Measurements from ENCODE around the gene ANKRD2.

ANKRD2 gene

DNA sequence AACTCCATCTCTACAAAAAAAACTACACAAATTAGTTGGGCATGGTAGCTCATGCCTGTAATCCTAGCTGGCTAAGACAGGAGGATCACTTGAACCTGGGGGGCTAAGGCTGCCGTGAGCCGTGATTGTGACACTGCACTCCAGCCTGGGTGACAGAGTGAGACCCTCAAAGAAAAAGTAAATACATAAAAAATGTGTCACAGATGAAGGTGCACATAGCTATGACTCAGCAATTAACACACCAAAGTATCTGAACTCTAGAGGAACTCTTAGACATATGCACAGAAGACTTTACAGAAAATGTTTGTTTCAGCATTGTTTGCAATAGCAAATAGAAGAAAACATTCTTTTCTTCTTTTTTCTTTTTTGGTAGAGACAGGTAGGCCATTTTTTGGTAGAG lies 25.2 kb downstream of the ANKRD2 start:
- no peak for DNase-seq

DNA sequence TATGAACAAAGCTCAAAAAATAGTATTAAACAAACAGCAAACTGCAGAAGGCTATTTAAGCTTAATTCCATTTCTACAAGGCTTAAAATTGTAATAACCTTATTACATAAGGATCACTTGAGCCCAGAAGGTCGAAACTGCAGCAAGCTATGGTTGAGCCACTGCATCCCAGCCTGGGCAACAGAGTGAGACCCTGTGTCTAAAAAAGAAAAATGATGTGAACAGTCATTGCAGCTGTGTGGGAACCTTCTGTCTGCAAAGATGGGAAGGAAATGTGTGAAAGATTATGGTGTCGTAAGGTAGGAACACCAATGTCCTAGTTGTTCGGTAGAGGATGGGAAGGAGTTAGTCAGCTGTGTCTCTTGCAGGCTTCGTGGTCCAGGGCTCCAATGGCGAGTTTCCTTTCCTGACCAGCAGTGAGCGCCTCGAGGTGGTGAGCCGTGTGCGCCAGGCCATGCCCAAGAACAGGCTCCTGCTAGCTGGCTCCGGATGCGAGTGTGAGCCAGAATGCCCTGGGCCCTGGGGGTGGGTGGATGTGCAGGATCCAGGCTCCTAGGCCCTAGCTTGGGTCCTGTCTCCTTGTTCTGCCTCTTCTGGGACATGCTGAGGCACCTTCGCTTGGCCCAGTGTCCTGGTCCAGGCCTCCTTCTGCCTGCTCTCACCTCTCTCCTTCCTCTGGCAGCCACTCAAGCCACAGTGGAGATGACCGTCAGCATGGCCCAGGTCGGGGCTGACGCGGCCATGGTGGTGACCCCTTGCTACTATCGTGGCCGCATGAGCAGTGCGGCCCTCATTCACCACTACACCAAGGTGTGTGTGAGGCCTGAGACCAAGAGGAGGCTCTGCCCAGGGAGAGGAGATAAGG lies 26.1 kb downstream of the ANKRD2 start:
- DNase-seq: no peak

DNA sequence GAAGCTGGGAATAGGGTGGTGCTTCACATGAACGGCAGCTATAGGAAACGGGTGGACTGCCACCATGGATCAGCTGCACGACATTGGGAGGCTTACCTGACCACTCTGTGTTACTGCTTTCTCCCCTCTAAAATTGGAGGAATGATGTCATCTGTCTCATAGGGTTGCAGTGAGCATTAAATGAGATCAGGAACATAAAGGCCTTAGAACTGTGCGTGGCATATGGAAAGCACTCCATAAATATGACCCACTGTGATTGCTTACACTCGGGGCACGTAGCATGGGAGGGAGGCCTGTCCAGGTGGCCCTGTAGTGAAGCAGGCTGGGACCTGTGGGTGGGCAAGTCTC lies 26.7 kb downstream of the ANKRD2 start:
- DNase-seq: no peak

DNA sequence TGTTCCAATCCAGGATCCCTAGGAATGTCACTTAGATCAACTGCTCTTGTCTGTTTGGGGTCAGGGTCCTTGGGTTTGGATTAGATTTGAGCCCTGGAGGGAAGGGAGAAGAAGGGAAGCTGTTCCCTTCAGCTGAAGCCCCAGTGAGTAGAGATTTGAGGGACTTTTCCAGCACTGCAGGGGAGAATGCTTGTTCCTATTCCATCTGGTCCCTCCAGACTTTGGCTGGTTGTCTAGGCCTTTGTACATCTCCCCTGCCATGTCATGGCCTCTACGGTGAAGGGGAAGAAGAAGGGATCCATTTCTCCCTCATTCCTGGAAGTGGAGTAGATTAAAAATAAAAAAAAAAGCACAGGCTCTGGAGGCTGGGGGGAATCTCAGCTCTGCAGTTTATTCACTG lies 28.0 kb downstream of the ANKRD2 start:
- DNase-seq: no peak

DNA sequence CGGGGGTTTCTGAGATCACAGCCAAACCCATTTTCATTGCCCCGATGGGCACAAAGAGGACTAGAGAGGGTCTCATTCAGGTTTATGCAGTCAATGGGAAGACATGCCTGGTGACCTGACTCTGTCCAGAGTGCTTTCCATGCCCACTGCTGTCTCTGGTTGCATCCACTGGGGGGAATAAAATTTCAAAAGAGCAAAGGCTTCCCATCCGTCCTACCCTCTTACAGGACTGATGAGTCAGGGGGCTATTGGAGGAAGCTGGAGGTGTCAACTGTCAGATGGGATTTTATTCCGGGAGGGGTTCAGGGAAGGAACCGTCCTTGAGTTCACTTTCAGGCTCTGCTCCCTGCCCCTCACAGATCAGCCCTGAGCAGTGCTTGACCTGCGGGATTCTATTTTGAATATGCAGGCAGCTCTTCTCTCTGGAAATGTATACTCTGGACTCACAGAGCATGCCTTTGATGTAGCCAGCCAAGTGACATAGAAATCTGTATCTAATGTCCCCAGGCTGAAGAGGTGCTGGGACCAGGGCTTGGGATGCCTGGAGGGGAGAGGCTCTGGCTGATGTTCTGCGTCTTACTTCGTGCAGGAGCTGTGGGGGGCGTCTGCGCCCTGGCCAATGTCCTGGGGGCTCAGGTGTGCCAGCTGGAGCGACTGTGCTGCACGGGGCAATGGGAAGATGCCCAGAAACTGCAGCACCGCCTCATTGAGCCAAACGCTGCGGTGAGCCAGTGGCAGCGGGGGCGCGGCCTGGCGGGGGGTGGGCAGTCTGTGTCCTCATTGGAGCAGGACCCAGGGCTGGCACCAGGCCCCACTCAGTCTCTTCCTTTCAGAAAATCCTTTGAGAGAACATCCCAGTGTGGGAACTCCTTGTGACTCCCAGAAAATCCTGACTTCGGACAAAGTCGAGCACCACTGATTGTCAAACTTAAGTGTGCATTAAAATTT lies 29.0 kb downstream of the ANKRD2 start:
- DNase-seq: no peak

DNA sequence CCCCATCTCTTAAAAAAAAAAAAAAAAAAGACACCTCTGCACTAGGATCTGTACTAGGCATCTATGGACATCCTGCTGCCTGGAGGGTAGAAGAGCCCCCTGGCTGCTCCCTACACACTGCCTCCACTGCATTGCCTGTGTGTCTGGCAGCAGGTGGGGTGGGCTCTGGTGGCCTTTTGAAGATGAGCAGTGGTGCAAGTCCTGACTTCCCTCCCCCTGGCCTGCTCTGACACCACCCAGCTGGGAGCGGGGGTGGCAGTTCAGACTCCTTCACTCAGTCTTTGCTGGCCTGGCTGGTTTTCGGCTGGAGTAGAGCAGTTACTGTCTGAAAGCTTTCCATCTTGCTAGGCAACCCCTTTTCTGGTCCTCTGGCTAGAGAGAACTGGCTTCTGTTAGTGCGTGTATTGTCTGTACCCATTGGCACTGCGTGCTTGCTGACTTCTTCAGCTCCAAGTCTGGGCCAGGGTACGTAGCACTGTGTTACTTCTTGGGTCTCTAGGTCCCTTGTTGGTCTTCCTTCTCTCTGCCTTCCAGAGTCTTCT lies 34.6 kb downstream of the ANKRD2 start:
- no peak for DNase-seq

DNA sequence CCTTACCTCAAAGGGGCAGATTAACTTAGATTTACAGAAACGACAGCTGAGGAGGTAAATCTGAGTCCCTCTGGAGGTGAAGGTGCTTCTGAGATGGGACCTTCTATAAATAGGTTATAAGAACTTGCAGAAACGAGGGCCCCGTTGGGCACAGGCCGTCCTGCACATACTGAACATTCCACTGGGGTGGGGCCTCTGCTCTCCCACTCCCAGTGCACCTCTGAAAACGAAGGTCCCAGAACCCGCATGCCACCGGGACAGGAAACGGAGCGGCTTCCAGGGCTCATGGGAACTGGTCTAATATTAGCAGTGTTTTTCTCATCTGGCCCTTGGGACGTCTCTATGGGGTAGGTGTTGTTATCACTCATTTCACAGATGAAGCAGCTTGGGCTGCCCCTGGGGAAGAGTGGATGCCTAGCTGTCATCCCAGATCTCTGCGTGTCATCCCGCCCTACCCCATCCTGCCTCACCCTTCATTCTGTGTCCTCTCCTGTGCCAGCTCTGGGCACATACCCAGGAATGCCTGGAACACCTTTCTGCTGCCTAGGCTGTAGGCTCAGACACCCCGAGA lies 36.5 kb downstream of the ANKRD2 start:
- no peak for DNase-seq

DNA sequence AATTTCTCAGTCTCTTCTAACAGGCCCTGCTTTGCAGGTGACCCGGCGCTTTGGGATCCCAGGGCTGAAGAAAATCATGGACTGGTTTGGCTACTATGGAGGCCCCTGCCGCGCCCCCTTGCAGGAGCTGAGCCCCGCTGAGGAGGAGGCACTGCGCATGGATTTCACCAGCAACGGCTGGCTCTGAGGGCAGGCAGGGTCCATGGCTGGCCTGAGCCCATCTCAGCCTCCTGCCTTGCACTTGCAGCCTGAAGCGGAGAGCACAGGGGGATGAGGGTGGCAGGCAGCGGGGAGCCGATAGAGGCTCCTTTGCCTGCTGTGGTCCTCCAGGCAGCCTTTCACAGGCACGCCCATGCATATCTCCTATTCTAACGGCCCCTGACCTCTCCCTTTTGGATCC lies 38.9 kb downstream of the ANKRD2 start:
- DNase-seq: no peak

DNA sequence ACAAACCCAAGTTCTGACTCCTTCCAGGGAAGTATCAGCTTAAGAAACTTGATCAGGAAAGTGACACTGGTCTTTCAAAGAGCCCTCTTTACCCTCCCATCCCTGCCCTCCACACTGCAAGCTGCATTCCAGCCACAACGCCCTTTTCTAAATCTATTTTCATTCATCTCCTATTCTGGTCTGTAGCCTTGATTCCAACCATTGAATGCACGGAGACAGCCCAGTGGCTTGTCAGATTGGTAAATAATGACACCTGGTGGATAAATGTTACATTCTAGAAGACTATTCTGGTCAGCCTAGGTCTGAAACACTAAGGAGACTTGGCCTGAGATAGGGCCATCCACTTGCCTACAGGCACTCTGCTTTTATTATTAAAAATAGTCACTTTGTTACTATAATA lies 39.8 kb downstream of the ANKRD2 start:
- peak; percentile 13 to 30 for DNase-seq

DNA sequence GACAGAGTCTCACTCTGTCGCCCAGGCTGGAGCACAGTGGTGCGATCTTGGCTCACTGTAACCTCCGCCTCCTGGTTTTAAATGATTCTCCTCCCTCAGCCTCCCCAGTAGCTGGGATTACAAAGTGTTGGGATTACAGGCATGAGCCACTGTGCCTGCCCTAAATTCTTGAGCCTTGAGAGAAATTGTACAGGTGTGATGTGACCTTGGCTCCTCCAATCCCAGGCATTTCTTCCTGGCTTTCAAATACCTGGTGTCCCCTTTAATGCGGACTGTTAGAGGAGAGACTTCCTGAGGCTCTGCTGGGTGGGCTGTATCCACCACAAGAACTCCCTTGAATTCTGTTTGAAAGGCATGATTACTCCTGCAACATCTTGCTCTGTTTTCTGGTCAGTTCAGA lies 45.7 kb downstream of the ANKRD2 start:
- DNase-seq: no peak

DNA sequence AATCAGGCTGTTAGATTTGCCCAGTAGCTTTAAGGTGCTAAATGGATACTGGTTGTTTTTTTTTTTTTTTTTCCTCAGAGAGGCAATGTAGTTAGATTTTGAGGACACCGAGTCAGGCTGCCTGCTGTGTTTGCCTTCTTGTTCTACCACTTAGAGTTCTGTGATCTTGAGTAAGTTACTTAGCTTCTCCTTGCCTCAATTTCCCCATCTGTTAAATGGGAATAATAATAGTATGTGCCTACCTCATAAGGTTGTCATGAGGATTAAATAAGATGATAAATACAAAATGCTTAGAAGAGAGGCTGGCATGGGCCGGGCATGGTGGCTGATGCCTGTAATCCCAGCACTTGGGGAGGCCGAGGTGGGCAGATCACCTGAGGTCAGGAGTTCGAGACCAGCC lies 46.2 kb downstream of the ANKRD2 start:
- no peak for DNase-seq

DNA sequence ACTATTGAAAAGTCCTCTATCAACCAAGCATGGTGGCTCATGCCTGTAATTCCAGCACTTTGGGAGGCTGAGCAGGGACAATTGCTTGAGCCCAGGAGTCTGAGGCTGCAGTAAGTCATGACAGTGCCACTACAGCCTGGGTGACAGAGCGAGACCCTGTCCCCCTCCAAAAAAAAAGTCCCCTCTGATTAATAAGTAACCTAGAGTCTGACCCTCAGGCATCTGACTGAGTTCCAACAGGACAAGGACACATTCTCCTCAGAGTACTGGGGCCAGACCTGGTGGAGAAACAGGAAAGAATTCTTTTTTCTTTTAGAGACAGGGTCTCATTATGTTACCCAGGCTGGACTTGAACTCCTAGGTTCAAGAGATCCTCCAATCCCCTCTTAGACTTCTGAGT lies 50.7 kb downstream of the ANKRD2 start:
- DNase-seq: no peak

DNA sequence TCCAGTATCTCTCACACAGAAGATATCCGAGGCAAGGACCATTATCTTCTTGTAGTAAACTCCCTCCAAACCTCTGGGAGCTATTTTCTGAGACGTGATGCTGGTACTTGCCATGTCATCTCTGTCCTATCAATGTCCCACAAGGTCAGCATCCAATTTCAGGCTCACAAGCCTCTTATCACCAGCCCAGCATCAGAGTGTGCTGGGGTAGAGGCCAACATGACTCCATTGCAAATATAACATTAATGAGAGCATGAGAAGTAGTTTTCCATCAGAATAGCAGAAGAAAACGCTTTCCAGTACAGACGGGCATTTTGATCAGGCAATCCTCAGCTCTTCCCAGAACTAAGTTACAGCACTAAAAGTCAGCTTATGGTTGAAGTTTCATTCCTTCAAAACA lies 55.2 kb downstream of the ANKRD2 start:
- DNase-seq: no peak

DNA sequence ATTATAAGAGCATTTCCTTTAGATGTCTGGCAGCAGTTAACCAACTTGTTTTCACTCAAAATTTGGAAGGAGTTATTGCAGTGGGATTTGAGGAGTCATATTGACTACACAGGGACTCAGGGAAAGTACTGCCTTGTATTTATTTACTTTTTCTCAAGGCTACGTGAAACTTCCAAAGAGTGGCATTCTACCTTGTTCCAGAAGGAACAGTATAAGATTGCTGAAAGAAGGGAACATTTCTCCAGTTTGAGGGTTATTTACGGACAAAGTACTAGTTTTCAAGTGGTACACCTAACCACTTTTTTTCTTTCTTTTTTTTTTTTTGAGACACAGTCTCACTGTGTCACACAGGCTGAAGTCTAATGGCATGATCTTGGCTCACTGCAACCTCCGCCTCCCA lies 55.6 kb downstream of the ANKRD2 start:
- DNase-seq: no peak

DNA sequence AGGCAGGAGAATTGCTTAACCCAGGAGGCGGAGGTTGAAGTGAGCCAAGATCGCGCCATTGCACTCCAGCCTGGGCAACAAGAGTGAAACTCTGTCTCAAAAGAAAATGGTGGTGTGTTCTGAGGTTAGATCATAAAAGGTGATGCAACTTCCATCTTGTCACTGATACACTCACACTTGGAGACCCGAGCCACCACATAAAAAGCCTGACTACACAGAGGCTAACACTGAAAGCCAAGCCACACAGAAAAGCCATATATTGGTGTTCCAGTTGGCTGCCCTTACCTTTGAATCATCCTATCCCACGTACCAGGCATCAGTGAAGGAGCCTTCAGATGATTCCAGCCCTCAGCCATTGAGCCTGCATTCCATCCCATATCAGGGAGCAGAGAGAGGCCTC lies 56.7 kb downstream of the ANKRD2 start:
- DNase-seq: no peak

DNA sequence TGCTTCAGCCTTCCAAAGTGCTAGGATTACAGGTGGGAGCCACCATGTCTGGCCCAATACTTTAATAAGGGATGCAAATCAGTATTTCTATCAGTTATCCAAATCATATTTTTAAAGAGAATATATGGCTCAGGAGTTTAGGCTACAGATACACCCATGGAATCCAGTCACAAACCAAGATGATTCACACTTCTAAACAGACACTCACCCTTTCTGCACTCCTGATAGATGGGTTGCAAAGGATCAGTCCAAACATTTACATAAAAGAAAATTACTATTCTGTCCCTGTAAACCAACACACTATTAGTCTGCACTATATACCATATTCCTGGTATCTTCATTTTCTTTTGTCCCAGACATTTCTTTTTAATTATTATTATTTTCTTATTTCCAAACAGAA lies 58.5 kb downstream of the ANKRD2 start:
- no peak for DNase-seq

DNA sequence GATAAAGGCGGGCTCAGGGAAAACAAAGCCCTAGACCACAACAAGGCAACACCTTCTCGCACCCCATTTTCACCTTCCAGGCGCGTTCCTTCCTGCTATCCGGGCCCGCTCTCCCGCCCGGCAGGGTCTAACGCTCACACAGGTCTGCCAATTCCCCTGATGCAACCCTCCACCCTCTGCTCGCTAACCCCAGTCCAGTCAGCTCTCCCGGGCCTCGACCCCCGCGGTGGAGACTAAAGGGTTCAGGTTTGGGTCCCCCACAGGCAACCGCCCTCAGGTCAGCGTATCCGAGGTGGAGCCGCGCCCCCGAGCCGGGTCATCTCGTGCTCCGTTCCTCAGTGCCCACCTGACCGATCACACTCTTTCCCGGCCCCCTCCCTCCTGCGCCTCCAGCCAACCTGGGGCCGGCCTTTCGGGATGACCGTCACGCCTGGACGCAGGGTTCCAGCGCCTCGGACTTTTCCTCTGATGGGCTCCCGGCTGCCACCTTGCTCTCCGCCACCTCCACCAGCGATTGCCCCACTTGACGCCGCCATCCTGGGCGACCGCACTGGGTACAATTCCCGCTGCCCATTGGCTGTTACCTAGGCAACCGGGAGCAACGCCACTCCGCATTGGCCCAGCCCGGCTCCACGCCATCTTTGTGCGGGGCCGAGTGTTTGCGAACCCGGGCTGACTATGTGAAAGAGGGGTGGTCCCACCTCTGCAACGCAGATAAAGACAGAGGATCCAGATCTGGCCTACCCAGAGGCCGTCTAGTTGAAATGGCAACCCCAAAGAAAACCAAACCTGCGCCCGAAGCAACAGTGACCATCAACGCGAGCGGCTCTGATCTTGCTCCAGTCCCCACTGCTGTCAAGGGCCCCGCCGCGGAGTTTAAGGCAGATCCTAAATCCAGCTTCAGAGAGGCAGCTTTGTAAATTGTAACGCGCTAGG lies 60.6 kb downstream of the ANKRD2 start, which contains the start of gene MORN4:
Gene MORN4 (minus strand): TSS at position 552 of the 936 bp plus-strand sequence. CDS start 13,847 bp downstream, outside the sequence.
- peak; percentile 92 to 95 for DNase-seq
